CD4-positive, alpha-beta T cell (primary cell): Measurements from ENCODE around the gene NHSL2. TPM values are rescaled to one million over a fixed set of nuclear protein-coding genes. Genes with fewer than 3 reads are reported as not detected.

Experiments
- ATAC-seq: fragments of 200-7000 bp; cut with Tn5 transposase; one replicate; pipeline ENCODE4 v1.10.0; 2022; ENCODE audit warnings: mild to moderate bottlenecking; ENCODE audit not compliant: poor library complexity
- CTCF ChIA-PET: fragments of 350-600 bp; sonication (Branson Sonifier 250); formaldehyde crosslinking; loops from one replicate; lab custom pipeline; 2021; ENCODE audit warnings: antibody characterized with exemption, inconsistent platforms; lab: Charles Lee
- POLR2A ChIA-PET: fragments of 350-600 bp; sonication (Branson Sonifier 250); formaldehyde crosslinking; loops from one replicate; lab custom pipeline; 2021; ENCODE audit warnings: antibody characterized with exemption, inconsistent platforms; lab: Charles Lee
- DNase-seq, 14 experiments: peaks; one replicate each; pipeline ENCODE4 v3.0.0-alpha.2; 2013 to 2020; ENCODE audit warnings: mixed read lengths in 2 of 14
- H3K27ac ChIP-seq, 2 donors: one replicate each; pipeline versions ENCODE4 v1.5.1 to v1.7.0; 2013; ENCODE audit warnings: low read length in 2 of 2, low read depth in 1 of 2, mild to moderate bottlenecking in 1 of 2
- H3K27me3 ChIP-seq, 2 experiments: 1 replicate in 1 of 2; 2 replicates in 1 of 2; pipeline versions ENCODE4 v1.6.1 to v1.7.0; 2013; ENCODE audit warnings: low read length in 2 of 2, control low read depth in 1 of 2, mild to moderate bottlenecking in 1 of 2, moderate library complexity in 1 of 2; ENCODE audit not compliant: insufficient read depth in 2 of 2, control insufficient read depth in 1 of 2
- H3K36me3 ChIP-seq: one replicate; pipeline ENCODE4 v1.6.1; 2013; ENCODE audit warnings: low read length, control low read depth; ENCODE audit not compliant: insufficient read depth
- H3K4me1 ChIP-seq: one replicate; pipeline ENCODE4 v1.6.1; 2013; ENCODE audit warnings: low read length, control low read depth; ENCODE audit not compliant: insufficient read depth
- H3K4me3 ChIP-seq: one replicate; pipeline ENCODE4 v1.5.1; 2013; ENCODE audit warnings: mild to moderate bottlenecking, low read length, moderate library complexity
- H3K9me3 ChIP-seq, 2 experiments: 1 replicate in 1 of 2; 2 replicates in 1 of 2; pipeline versions ENCODE4 v1.6.1 to v1.7.0; 2013; ENCODE audit warnings: low read length in 2 of 2, mild to moderate bottlenecking in 2 of 2, control low read depth in 1 of 2, moderate library complexity in 1 of 2; ENCODE audit not compliant: control insufficient read depth in 1 of 2, insufficient read depth in 1 of 2
- H3K27ac Mint-ChIP-seq: one replicate; pipeline ENCODE4 v1.8.0; 2020; ENCODE audit warnings: mixed read lengths
- H3K27me3 Mint-ChIP-seq: one replicate; pipeline ENCODE4 v1.8.0; 2021; ENCODE audit warnings: mixed read lengths
- H3K36me3 Mint-ChIP-seq: one replicate; pipeline ENCODE4 v1.8.0; 2021; ENCODE audit warnings: low read depth, mixed read lengths
- H3K4me1 Mint-ChIP-seq: one replicate; pipeline ENCODE4 v1.8.0; 2021; ENCODE audit warnings: low read depth, mixed read lengths
- H3K4me3 Mint-ChIP-seq: one replicate; pipeline ENCODE4 v1.8.0; 2020; ENCODE audit warnings: mild to moderate bottlenecking, mixed read lengths
- H3K9me3 Mint-ChIP-seq: one replicate; pipeline ENCODE4 v1.8.0; 2020; ENCODE audit warnings: mixed read lengths
- CTCF ChIP-seq: fragments of 200-600 bp; IDR thresholded peaks from one replicate; pipeline ENCODE4 v1.8.0; 2022; ENCODE audit warnings: antibody characterized with exemption, mild to moderate bottlenecking
- intact Hi-C, 2 experiments: fragments of 100-400 bp; cut with DNase I in 1 of 2; cut with micrococcal nuclease in 1 of 2; formaldehyde crosslinking; loops; one replicate each; pipeline versions ENCODE4 v1.15.1 to v1.9.0; 2023 to 2025; cut with DNase I, micrococcal nuclease
- total RNA-seq, 174 experiments: library from RNA in 2 of 174; stranded (reverse) in 2 of 174; gene quantifications; one replicate each; pipeline ENCODE4 v1.2.3 and lab custom pipeline; 2021 to 2026

NHSL2 gene
- total RNA-seq, 2 experiments from 2014 or later = 1.3 to 1.5 TPM

GRCh38 chrX:72137846-72138495, 227.3 kb downstream of the NHSL2 start:
- intact Hi-C loops = no loop called here
- H3K27me3 ChIP-seq = peaks cover 2 to 7% of the 10 kb centered on the region in 2 experiments
- Mint-ChIP-seq H3K27me3 (peaks cover 5% of the 10 kb centered on the region), H3K4me3 (no peak overlapping the region), H3K4me1 (peaks cover 10% of the 10 kb centered on the region), H3K27ac (no peak overlapping the region), H3K9me3 (no peaks in the 10 kb centered on the region), H3K36me3 (peaks cover 6% of the 10 kb centered on the region)
- DNase-seq (no peak), ATAC-seq (no peak)
- ChIA-PET CTCF (no interaction called here), POLR2A (no interaction called here)
- H3K4me1 ChIP-seq = peaks cover 13% of the 10 kb centered on the region
- no peak overlapping the region for H3K4me3 ChIP-seq
- H3K36me3 ChIP-seq = peaks cover 10% of the 10 kb centered on the region
- no peak overlapping the region for H3K27ac ChIP-seq
- no peak for TF ChIP-seq CTCF
- no peaks in the 10 kb centered on the region for H3K9me3 ChIP-seq

GRCh38 chrX:72139538-72139937, 228.9 kb downstream of the NHSL2 start:
- CTCF ChIA-PET = no interaction called here
- H3K36me3 ChIP-seq = peaks cover 7% of the 10 kb centered on the region
- Mint-ChIP-seq H3K27me3 (no peaks in the 10 kb centered on the region), H3K4me1 (peaks cover 23% of the 10 kb centered on the region), H3K36me3 (peaks cover 6% of the 10 kb centered on the region), H3K9me3 (no peaks in the 10 kb centered on the region), H3K27ac (no peak overlapping the region), H3K4me3 (no peak overlapping the region)
- ATAC-seq (no peak), DNase-seq (no peak)
- H3K27me3 ChIP-seq = peaks cover 0 to 2% of the 10 kb centered on the region in 2 experiments
- H3K9me3 ChIP-seq = no peaks in the 10 kb centered on the region
- no peak overlapping the region for H3K4me3 ChIP-seq
- intact Hi-C loops = no loop called here
- no peak for TF ChIP-seq CTCF
- no peak overlapping the region for H3K27ac ChIP-seq
- POLR2A ChIA-PET = no interaction called here
- H3K4me1 ChIP-seq = peaks cover 27% of the 10 kb centered on the region

- H3K36me3 ChIP-seq = peaks cover 5% of the 10 kb centered on the region
These were observed 230.8 kb downstream of the NHSL2 start for GRCh38 chrX:72141372-72142004.

More at GRCh38 chrX:72141372-72142004, 230.8 kb downstream of the NHSL2 start:
- no peak overlapping the region for H3K4me3 ChIP-seq
- intact Hi-C loops = no loop called here
- DNase-seq = peak in 1 of 14 experiments; percentile 50
- peaks cover 0 to 2% of the 10 kb centered on the region in 2 experiments for H3K27me3 ChIP-seq
- ATAC-seq = peak; percentile 49
- ChIA-PET CTCF (interaction anchor here (1.3 to 1.4 kb wide), 2 partner anchors 15 to 93 kb away, joined by 3 to 5 read pairs; no protein-coding TSS in a partner anchor), POLR2A (interaction anchor here (1.3 kb wide), 1 partner anchor 40 kb away, joined by 3 read pairs; the partner anchor contains the start of gene PIN4)
- H3K9me3 ChIP-seq = no peaks in the 10 kb centered on the region
- no peak for TF ChIP-seq CTCF
- H3K27ac Mint-ChIP-seq = peak overlapping the region; percentile 49
- peak overlapping the region; percentile 9 for H3K4me3 Mint-ChIP-seq
- H3K27me3 Mint-ChIP-seq = no peaks in the 10 kb centered on the region
- peaks cover 6% of the 10 kb centered on the region for H3K36me3 Mint-ChIP-seq
- peaks cover 29% of the 10 kb centered on the region for H3K4me1 Mint-ChIP-seq
- H3K27ac ChIP-seq = no peak overlapping the region
- H3K4me1 ChIP-seq = peaks cover 32% of the 10 kb centered on the region
- H3K9me3 Mint-ChIP-seq = no peaks in the 10 kb centered on the region
